BJ (cell line): ENCODE results near the gene IFIT3. TPM values are rescaled to one million over a fixed set of nuclear protein-coding genes. Genes with fewer than 3 reads are reported as not detected.

Source experiments
- CTCF ChIA-PET: fragments of 350-600 bp; formaldehyde crosslinking; extraction: SDS; loops from one replicate; lab custom pipeline; 2021; ENCODE audit warnings: antibody characterized with exemption, inconsistent platforms; lab: Yijun Ruan, JAX
- POLR2A ChIA-PET: fragments of 300-600 bp; sonication (Branson Sonifier 250); formaldehyde crosslinking; extraction: SDS; loops from one replicate; lab custom pipeline; 2021; ENCODE audit warnings: antibody characterized with exemption; lab: Charles Lee
- DNase-seq: peaks from one replicate; pipeline ENCODE4 v3.0.0-alpha.2; 2011; ENCODE audit warnings: low read depth
- H3K27me3 ChIP-seq: 2 replicates; pipeline ENCODE4 v1.6.0; 2011; ENCODE audit warnings: low read length; ENCODE audit not compliant: control insufficient read depth, insufficient read depth
- H3K36me3 ChIP-seq: 2 replicates; pipeline ENCODE4 v1.5.1; 2011; ENCODE audit warnings: low read length; ENCODE audit not compliant: control insufficient read depth, insufficient read depth
- H3K4me3 ChIP-seq: 2 replicates; pipeline ENCODE4 v1.5.1; 2011; ENCODE audit warnings: low read depth, mild to moderate bottlenecking, control low read depth, low read length
- polyA plus RNA-seq: library from polyadenylated mRNA; depleted of rRNA; stranded (reverse); fragments of >200 nt; gene quantifications from 2 replicates; pipeline ENCODE4 v1.2.3, GENCODE V29; 2011
- TF ChIP-seq, protein P1 (sequence below): IDR thresholded peaks from 2 replicates; pipeline ENCODE4 v1.5.1; 2011; ENCODE audit warnings: low read depth, mild to moderate bottlenecking, control low read depth, inconsistent platforms, low read length, moderate library complexity; ENCODE audit not compliant: insufficient read depth

The IFIT3 gene
- polyA plus RNA-seq, 1 experiment, result 18.7 TPM

DNA sequence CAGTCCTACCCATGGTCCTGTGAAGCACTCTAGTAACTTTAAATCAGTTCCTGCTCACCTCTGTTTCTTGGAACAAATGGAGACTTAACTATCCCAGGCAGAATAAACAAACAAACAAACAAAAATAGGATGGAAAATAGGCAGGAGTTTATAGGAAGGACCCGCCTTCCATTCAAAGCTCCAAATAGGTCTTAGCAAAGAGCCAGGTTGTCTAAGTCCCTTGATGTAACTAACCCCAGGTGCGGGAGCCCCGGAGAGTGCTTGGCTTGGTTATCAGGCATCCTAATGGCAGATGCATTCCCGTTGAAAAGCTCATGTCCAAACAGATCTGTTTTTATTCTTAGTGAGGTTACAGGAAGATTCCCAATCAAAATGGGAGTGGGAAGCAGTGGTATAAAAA is 23.8 kb upstream of the IFIT3 start:
- CTCF ChIA-PET, result interaction anchor here (0.5 to 2.0 kb wide), 4 partner anchors 20 to 349 kb away, joined by 3 to 12 read pairs (median 4); no protein-coding TSS in a partner anchor
- no peaks in the 10 kb centered on the region for H3K27me3 ChIP-seq
- POLR2A ChIA-PET, result interaction anchor here (0.6 kb wide), 1 partner anchor 1249 kb away, joined by 3 read pairs; no protein-coding TSS in a partner anchor
- no peak overlapping the region for H3K4me3 ChIP-seq
- 0 out of 2 replicates have a peak, but pooled peaks cover 1% of the 10 kb centered on the region for H3K36me3 ChIP-seq
- TF ChIP-seq, protein P1, sequence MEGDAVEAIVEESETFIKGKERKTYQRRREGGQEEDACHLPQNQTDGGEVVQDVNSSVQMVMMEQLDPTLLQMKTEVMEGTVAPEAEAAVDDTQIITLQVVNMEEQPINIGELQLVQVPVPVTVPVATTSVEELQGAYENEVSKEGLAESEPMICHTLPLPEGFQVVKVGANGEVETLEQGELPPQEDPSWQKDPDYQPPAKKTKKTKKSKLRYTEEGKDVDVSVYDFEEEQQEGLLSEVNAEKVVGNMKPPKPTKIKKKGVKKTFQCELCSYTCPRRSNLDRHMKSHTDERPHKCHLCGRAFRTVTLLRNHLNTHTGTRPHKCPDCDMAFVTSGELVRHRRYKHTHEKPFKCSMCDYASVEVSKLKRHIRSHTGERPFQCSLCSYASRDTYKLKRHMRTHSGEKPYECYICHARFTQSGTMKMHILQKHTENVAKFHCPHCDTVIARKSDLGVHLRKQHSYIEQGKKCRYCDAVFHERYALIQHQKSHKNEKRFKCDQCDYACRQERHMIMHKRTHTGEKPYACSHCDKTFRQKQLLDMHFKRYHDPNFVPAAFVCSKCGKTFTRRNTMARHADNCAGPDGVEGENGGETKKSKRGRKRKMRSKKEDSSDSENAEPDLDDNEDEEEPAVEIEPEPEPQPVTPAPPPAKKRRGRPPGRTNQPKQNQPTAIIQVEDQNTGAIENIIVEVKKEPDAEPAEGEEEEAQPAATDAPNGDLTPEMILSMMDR, result no peak
- DNase-seq, result no peak

GRCh38 chr10:89304446-89304845 is 23.4 kb upstream of the IFIT3 start:
- POLR2A ChIA-PET, result interaction anchor here (0.6 kb wide), 1 partner anchor 1250 kb away, joined by 3 read pairs; no protein-coding TSS in a partner anchor
- no peak for DNase-seq

GRCh38 chr10:89304925-89305324 is 22.9 kb upstream of the IFIT3 start:
- TF ChIP-seq, protein P1, result no peak
- POLR2A ChIA-PET, result no interaction called here
- H3K4me3 ChIP-seq, result no peak overlapping the region
- H3K36me3 ChIP-seq, result 0 out of 2 replicates have a peak, but pooled peaks cover 1% of the 10 kb centered on the region
- no peaks in the 10 kb centered on the region for H3K27me3 ChIP-seq
- CTCF ChIA-PET, result interaction anchor here (0.9 to 1.2 kb wide), 4 partner anchors 12 to 47 kb away, joined by 3 read pairs; no protein-coding TSS in a partner anchor
- no peak for DNase-seq

More at GRCh38 chr10:89304446-89304845, 23.4 kb upstream of the IFIT3 start:
- no peaks in the 10 kb centered on the region for H3K27me3 ChIP-seq
- CTCF ChIA-PET, result interaction anchor here (1.0 to 2.0 kb wide), 5 partner anchors 21 to 65 kb away, joined by 3 to 12 read pairs (median 3); no protein-coding TSS in a partner anchor
- no peak overlapping the region for H3K4me3 ChIP-seq
- TF ChIP-seq, protein P1, result no peak
- H3K36me3 ChIP-seq, result 0 out of 2 replicates have a peak, but pooled peaks cover 1% of the 10 kb centered on the region

DNA sequence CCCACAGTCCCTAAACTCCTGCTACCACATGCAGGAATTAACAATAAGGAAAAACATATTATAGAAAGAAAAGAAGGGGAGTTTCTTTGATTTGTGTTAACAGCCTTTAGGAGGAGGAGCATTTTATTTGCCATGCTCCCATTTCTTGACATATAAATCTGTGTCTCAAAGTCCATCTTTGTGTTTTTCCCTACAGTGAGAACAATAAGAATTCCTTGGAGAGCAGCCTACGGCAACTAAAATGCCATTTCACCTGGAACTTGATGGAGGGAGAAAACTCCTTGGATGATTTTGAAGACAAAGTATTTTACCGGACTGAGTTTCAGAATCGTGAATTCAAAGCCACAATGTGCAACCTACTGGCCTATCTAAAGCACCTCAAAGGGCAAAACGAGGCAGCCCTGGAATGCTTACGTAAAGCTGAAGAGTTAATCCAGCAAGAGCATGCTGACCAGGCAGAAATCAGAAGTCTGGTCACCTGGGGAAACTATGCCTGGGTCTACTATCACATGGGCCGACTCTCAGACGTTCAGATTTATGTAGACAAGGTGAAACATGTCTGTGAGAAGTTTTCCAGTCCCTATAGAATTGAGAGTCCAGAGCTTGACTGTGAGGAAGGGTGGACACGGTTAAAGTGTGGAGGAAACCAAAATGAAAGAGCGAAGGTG is 21.9 kb upstream of the IFIT3 start:
- Histone ChIP-seq H3K36me3 (0 out of 2 replicates have a peak, but pooled peaks cover 1% of the 10 kb centered on the region), H3K4me3 (no peak overlapping the region), H3K27me3 (no peaks in the 10 kb centered on the region)
- POLR2A ChIA-PET, result no interaction called here
- TF ChIP-seq, protein P1, result no peak
- CTCF ChIA-PET, result interaction anchor here (1.1 to 1.6 kb wide), 3 partner anchors 22 to 63 kb away, joined by 3 to 5 read pairs (median 4); no protein-coding TSS in a partner anchor
- DNase-seq, result no peak
